ENCODE results near the gene FOXO3.
"Not testable (repeated sequence)": the region's sequence is repeated elsewhere in the genome, so short reads cannot be mapped to it uniquely, and the experiment has no call there.

Gene FOXO3

DNA sequence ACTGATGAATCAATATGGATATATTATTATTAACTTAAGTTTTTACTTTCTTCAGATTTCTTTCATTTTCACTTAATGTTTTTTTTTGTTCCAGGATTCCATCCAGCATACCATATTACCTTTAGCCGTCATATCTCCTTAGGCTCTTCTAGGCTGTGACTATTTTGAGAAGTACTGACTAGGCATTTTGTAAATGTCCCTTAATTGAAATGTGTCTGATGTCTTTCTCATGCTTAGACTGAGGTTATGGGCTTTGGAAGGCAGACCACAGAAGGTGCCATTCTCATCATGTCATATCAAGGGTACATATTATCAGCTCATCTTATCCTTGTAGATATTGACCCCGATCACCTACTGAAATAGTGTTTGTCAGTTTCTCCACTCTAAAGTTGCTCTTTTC, 101.3 kb downstream of the FOXO3 start:
- DNase-seq (ENCODE audit: low read depth), result no peak

DNA sequence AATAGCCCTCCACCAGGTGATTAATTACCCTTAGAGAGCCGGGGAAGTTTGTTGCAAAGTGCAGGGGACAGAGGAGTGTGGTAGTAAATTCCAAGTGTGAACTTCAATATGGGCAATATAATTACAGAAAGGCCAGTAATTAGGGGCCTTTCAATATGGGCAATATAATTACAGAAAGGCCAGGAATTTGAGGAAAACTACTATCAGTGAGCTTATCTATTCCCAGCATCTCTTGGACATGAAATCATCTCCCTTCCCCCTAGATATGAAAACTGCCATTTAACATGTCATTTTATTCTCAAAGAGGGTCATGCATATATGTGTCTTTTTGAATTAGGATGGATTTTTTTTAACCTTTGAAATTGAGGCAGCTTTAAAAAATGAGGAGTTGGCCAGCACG, 102.0 kb downstream of the FOXO3 start:
- no peak for DNase-seq (ENCODE audit: low read depth)

DNA sequence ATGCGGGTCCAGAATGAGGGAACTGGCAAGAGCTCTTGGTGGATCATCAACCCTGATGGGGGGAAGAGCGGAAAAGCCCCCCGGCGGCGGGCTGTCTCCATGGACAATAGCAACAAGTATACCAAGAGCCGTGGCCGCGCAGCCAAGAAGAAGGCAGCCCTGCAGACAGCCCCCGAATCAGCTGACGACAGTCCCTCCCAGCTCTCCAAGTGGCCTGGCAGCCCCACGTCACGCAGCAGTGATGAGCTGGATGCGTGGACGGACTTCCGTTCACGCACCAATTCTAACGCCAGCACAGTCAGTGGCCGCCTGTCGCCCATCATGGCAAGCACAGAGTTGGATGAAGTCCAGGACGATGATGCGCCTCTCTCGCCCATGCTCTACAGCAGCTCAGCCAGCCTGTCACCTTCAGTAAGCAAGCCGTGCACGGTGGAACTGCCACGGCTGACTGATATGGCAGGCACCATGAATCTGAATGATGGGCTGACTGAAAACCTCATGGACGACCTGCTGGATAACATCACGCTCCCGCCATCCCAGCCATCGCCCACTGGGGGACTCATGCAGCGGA, 102.9 kb downstream of the FOXO3 start:
- not testable (repeated sequence) for DNase-seq (ENCODE audit: low read depth)

DNA sequence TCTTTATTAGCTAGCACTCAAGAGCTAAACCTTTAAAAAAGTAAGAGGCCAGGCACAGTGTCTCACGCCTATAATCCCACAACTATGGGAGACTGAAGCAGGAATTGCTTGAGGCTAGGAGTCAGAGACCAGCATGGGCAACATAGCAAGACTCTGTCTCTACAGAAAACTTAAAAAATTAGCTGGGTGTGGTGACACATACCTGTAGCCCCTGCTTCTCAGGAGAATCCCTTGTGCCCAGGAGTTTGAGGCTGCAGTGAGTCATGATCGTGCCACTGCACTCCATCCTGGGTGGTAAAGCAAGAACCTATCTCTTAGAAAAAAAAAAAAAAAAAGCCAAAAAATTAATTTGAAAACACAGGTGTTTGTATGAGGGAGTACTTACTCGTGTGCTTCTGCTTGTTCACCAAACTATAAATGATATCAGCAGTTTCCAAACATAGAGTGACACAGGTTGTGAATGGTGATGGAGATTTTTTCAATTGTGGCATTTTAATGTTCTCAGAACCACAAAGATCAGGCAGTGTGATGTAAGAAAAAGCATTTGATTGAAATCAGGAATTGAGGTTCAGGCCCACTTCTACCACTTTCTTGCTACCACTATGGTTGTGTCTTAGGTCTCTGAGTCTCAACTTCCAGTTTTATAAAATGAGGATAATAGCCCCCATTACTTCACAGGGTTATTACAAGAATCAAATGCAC, 104.9 kb downstream of the FOXO3 start:
- no peak for DNase-seq (ENCODE audit: low read depth)

DNA sequence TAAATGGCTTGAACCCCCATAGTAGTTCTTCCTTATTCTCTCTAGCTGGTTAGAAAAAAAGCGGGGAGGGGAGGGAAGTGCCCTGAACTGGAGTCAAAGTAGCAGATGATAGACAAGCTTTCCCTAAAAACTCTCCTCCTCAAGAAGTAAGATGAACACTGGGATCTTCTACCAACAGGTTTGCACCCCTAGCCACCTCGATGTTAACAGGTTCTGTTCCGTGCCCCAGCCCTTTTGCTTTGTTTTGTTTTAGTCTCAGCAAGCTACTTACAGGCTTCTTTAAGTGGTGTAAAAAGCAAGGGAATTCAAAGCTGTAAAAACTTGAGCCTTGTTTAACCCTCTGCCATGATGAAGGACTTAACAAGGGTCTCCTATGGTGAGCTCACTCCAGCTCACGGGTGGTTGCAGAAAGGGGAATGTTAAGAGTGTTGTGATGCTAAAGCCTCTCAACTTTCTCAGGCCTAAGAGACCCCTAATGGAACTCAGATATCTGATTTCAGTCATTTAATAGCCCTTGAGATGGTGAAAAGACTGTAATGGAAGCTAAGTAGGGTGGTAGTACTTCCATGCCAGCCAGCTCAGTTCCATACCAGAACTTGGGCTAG, 106.0 kb downstream of the FOXO3 start:
- no peak for DNase-seq (ENCODE audit: low read depth)

DNA sequence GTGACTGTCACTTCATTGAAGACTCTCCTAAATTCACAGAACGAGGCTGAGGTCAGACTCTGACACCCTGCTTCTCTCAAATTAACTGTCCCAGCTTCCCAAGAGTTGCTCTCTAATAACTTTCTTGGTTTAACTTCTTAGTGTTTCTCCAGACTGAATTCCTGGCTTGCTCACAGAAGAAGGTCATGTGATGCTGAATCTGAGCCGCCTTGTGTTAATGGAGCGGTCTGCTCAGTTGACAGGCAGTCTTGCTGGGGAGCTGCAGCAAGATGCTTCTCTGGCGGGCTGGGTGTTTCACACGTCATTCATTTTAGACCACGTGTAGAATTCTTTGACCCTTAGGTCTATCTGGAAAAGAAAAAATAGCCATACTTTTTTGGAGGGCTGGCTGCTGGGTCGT, 107.3 kb downstream of the FOXO3 start:
- DNase-seq (ENCODE audit: low read depth), result no peak

DNA sequence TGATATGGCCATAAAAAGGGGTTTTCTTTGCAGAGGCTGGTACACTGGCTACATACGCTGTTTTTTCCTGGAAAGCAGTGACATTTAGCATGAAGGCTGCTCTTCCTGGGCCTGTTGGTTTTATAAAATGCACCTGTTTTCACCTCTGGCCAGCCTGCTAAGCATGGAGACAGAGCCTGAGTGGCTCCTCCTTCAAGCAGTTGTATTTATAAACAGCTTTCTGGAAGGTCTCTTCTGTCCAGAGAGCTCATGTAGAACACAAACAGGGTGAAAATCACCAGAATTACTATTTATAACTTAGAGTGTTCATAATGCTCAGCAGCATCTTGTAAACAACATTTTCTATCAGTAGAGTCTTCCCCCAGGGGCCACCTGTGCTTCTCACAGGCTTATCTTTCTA, 109.0 kb downstream of the FOXO3 start:
- DNase-seq (ENCODE audit: low read depth), result no peak

DNA sequence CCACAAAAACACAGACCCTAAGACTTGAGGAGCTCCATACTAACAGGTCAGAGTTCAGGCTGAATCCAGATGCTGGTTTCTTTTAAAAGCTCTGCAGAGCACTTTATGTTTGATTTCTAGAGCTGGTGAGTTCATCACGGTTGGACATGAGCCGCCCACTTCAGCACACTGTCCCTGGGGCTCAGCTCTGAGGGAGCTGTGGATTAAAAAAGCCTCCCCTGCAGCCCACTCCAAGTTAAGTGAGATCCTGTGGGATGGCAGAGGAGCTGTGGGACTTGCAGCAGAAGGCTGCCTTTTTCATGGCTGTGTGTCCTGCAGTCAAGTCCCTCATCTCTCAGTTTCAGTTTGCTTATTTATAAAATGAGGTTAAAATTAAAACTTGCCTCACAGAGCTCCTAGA, 110.5 kb downstream of the FOXO3 start:
- no peak for DNase-seq (ENCODE audit: low read depth)

DNA sequence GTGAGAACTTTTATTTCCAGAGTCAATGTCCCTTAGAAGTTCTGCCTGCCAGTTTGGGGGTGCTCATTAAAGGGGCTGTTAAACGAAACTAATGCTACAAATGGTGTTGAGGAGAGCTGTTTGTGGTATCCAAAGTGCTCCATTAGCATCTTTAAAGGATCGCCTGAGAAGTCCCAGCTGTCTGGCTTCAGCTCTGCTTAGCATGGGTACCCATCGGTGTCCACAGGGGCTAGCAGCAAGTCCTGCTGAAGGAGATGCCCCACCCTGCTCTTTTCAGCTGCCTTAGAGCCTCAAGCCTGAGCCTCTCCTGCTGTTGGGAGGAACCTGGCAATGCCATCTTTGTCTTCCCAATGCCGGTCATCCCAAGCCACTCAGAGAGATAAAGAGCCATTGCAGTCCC, 111.1 kb downstream of the FOXO3 start:
- DNase-seq (ENCODE audit: low read depth), result no peak

DNA sequence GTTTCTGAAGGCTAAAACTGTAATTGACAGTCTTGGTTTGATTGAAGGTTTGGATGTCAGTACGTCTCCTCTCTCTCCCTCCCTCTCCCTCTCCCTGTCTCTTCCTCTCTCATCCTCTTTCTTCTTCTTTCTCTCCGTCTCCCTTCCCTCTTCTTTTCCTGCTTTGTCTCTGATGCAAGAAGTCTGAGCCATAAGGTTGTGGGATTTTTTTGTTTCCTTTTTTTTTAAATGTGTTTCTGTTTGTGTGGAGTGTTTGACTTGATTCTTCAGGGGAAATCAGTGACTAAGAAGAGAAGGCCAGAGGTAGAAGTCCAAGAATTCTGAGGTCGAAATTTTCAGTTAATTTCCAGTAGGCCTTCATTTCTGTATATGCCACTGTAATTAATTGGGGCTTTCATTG, 111.9 kb downstream of the FOXO3 start:
- no peak for DNase-seq (ENCODE audit: low read depth)

DNA sequence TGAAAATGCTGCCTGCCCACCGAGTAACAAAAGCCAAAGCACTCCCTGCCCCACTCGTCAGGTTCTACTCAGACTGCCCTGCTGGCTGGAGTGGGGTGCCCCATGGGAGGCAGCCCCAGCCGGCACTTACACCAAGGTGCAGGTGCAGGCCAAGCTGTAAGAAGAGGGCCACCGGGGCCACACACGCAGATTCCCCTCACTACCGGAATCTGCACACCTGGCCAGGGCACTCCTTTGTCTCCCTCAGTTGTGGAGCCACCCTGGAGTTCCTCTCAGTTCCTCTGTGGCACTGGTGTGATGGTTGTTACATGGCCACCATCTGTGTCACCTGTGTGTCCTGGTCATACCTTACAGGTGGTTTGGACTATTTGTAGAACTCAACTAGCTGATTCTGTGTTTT, 112.4 kb downstream of the FOXO3 start:
- DNase-seq (ENCODE audit: low read depth), result no peak

DNA sequence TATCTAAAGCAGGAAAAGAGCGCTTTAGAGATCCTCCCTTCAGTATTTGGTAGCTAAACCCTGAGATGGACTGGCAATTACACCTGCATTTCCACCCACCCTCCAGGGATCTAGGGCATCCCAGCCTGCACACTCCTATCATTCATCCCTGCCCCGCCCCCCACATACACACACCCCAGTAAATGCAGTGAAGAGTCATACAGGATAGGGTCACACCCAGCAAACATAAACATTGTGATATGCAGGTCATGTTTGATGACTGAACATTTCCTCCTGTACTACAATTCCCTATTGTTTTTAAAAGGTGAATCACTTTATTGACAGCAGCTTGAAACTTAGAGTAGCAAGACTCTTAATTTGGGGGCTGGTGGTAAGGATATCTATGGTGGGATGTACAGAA, 112.9 kb downstream of the FOXO3 start:
- DNase-seq (ENCODE audit: low read depth), result no peak

DNA sequence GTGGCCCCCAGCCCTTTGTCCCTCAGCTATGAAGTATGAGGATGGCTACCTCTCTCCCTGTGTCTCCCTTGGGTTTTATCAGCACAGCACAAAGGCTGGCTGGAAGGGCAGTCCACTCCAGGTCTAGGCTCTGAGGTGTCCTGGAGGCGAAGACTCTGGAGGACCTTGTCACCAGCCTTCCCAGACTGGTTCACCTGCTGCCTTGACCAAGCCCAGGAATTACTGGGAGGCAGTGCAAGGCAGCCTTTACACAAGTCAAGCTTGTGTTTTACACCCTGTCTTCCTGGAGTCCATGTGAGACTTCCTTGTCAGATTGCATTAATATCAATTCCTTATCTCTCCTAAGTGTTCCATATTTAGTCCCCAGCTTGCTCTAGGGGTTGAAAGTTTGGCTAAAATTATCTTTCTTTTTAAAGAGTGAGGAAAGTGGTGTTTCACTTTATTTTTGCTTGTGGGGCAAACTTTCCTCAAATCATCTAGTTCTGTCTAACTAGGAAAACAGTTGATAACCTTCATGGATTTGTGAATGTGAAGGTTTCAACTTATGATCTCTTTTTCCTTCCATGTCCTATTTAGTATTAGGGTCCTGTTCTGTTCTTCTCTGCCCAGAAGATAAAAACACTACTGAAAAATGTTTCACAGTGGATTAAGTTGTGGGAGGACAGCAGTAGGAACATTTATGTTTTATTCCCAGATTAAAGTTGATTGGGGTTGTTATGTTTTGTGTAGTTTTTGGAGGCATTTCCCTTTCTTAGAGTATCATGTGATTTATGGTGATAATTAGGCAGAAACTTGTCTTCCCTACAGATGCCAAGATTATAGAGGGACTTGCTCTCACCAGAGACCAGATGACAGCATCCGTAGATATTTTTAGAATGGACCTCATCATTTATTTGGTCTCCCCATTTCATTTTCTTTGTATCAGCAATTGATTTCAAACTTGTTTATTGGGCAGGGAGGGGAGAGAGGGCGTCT, 114.8 kb downstream of the FOXO3 start:
- no peak for DNase-seq (ENCODE audit: low read depth)

DNA sequence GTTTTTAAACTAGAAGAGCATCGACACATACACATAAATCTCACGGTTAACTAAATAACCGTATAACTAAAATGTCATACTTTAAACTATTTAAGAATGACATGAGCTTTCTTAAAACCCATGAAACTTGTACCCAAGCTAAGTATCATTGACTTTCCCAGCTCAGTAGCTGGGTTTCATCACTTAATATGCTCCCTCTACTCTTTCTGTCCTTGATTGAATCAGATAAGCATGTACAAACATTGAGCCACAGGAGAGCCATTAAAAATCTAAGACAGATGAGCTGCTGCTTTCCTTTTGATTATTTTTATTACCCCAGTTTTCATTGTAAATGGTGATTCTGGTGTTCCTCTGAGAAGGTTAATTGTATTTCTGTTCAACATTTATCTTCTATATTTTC, 115.8 kb downstream of the FOXO3 start:
- DNase-seq (ENCODE audit: low read depth), result no peak

DNA sequence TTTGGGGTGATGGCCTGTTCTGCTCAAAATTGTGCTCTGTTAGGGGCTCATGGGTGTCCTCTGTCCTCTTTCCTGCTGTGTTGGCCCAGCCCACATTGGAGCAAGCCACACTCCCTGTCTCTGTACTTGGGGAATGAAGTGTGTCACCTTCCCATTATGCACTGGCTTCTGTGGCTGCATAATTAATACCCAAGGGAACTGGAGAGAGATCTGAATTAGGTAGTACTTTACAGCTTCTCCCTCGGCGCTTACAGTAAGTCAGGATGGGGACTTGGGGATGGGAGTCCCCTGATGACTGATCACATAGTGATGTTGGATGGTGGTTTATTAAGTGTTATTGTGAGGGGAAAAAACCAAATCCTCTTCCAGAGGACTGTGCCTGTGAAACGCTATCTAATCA, 116.6 kb downstream of the FOXO3 start:
- no peak for DNase-seq (ENCODE audit: low read depth)

DNA sequence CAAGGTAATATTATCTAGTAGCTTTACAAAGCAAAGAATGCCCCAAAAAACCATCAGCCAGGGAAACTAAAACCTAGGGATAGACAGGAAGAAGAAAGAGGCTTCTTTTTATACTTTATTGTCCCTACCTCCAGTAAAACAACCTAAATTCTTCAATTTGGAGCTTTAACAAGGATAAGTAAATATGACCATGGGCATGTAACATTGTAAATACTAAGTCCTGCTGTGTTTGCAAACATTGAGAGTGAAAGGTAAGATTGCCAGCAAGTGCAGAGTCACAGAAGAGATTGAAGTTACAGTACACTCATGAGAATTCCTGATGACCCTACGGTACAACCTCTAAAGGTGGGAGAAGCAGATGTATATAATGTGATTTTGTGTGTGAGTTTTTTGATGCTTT, 117.2 kb downstream of the FOXO3 start:
- DNase-seq (ENCODE audit: low read depth), result no peak

DNA sequence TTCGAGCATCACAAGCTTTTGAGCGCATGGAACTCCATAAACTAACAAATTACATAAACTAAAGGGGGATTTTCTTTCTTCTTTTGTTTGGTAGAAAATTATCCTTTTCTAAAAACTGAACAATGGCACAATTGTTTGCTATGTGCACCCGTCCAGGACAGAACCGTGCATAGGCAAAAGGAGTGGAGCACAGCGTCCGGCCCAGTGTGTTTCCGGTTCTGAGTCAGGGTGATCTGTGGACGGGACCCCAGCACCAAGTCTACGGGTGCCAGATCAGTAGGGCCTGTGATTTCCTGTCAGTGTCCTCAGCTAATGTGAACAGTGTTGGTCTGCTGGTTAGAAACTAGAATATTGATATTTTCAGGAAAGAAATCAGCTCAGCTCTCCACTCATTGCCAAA, 119.6 kb downstream of the FOXO3 start:
- not testable (repeated sequence) for DNase-seq (ENCODE audit: low read depth)

DNA sequence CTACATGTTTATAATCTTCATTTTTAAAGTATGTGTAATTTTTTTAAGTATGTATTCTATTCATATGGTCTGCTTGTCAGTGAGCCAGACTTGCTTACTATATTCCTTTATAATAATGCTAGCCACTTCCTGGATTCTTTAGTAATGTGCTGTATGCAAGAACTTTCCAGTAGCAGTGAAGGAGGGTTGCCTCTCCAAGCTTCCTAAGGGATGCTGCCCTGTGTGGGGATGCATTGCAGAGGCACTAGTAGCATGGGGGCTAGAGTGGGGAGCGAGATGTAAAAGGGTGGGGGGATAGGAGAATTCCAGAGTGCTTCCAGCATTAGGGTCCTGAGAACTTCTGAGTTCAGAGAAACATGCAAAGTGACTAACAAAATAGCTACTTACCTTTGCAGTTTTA, 121.0 kb downstream of the FOXO3 start:
- not testable (repeated sequence) for DNase-seq (ENCODE audit: low read depth)

DNA sequence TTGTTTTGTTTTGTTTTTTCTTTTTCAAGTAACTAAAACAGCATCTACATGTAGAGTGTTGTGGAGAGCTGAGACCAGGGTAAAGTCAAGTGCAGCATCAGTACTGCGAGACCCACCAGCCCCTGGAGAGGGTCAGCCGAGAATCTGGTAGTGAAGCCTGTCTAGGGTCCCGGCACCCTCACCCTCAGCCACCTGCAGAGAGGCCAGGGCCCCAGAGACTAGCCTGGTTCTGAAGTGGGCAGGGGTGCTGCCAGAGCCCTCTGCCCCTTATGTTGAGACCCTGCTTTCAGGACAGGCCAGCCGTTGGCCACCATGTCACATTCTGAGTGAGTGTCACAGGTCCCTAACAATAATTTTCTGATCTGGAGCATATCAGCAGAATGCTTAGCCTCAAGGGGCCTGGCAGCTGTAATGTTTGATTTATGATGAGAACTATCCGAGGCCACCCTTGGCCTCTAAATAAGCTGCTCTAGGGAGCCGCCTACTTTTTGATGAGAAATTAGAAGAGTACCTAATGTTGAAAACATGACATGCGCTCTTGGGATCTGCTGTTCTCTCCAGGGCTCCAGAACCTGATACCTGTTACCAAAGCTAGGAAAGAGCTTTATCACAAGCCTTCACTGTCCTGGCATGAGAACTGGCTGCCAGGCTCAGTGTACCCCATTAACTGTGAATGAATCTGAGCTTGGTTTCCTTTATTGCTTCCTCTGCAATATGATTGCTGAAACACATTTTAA, 121.8 kb downstream of the FOXO3 start:
- not testable (repeated sequence) for DNase-seq (ENCODE audit: low read depth)

DNA sequence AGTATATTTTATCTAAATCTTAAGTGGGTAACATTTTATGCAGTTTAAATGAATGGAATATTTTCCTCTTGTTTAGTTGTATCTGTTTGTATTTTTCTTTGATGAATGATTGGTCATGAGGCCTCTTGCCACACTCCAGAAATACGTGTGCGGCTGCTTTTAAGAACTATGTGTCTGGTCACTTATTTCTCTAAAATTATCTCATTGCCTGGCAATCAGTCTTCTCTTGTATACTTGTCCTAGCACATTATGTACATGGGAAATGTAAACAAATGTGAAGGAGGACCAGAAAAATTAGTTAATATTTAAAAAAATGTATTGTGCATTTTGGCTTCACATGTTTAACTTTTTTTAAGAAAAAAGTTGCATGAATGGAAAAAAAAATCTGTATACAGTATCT, 123.3 kb downstream of the FOXO3 start:
- DNase-seq (ENCODE audit: low read depth), result not testable (repeated sequence)

DNA sequence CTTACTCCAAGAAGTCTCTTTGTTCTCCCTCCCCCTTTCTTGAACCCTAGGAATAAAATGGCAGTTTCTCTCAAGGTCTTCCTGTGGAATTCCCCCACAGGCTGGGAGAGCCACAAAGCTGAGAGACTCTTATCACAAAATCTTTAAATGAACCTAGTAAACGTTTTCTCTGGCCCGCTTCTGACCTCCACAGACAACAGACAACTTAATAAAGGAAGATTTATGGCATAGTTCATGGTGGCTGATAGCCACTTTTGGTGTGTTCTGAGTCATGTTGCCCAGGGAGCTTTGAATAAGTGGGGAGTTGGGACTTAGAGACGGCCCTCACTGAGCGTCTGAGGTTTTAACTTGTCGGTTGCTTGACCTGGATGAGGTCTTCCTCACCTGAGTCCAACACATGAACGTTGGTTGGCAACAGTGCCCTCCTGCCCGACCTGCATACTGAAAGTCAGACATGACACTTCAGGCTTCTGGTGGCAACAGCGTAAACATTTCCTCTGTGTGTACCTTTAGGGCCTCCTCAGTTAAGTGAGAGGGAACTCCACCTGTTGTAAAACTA, 124.1 kb downstream of the FOXO3 start:
- no peak for DNase-seq (ENCODE audit: low read depth)

DNA sequence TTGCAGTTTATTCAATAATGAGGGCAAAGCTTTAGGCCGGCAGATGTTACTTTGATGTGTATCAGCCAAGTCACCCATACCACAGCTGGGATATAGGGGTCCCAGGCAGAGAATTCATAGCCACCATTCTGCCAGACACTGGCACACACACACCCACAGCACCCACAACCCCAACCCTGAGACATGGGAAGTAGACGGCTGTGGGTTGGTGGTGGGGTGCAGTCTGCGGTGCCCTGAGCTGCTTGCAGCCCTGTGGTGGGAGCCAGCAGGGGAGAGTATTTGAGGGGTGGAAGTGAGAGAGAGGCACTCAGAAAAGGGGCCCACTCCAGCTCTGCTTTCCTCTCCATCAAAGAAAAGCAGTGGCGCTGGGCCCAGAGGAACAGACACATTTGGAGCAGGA, 125.3 kb downstream of the FOXO3 start:
- DNase-seq (ENCODE audit: low read depth), result no peak

Measured in stimulated activated CD8-positive, alpha-beta memory T cell treated with anti-CD3 and anti-CD28 coated beads, Interleukin-12 subunit alpha, Interleukin-12 subunit beta, amount 100 ng/mL, for 1 hour (primary cell).